Measurements from ENCODE around the gene CMIP. TPM values are rescaled to one million over a fixed set of nuclear protein-coding genes. Genes with fewer than 3 reads are reported as not detected.

Gene CMIP
- total RNA-seq, 1 donor from 2014 or later = 45.8 TPM

DNA sequence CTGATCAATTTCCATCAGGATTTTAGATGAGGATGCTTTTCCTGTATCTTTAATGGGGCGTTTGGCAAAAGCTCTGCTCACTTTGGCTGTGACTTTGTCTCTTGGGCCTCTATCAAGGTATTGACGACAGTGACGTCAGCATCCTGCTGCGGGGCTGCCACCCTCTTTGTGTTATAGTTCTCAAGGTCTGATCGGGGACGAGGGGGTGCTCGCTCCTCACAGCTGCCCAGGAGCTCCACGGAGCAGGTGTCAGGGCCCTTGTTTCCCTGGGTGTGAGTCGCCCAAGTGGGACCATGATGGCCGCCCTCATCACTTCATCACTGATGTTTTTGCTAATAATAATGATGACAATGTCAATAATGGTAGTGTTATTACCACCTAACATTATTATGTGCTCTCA lies 65.4 kb downstream of the CMIP start:
- Mint-ChIP-seq H3K4me1 (ENCODE audit: low read depth) (peaks cover 14% of the 10 kb centered on the region), H3K9me3 (no peaks in the 10 kb centered on the region), H3K27me3 (ENCODE audit: insufficient read depth) (no peaks in the 10 kb centered on the region), H3K4me3 (no peak overlapping the region), H3K27ac (no peak overlapping the region), H3K36me3 (ENCODE audit: low read depth) (peaks cover 8% of the 10 kb centered on the region)
- DNase-seq (ENCODE audit: low spot score) = no peak
- intact Hi-C loops (cut with micrococcal nuclease) = no loop called here

GRCh38 chr16:81511371-81511770 lies 66.8 kb downstream of the CMIP start:
- Mint-ChIP-seq H3K9me3 (no peaks in the 10 kb centered on the region), H3K36me3 (ENCODE audit: low read depth) (peaks cover 8% of the 10 kb centered on the region), H3K4me1 (ENCODE audit: low read depth) (peaks cover 14% of the 10 kb centered on the region), H3K27me3 (ENCODE audit: insufficient read depth) (no peaks in the 10 kb centered on the region), H3K27ac (no peak overlapping the region), H3K4me3 (no peak overlapping the region)
- intact Hi-C loops (cut with micrococcal nuclease) = no loop called here
- DNase-seq (ENCODE audit: low spot score) = no peak

- intact Hi-C loops (cut with micrococcal nuclease) = no loop called here
- no peak overlapping the region for H3K27ac Mint-ChIP-seq
- no peaks in the 10 kb centered on the region for H3K27me3 Mint-ChIP-seq (ENCODE audit: insufficient read depth)
- no peaks in the 10 kb centered on the region for H3K9me3 Mint-ChIP-seq
- peaks cover 14% of the 10 kb centered on the region for H3K4me1 Mint-ChIP-seq (ENCODE audit: low read depth)
- no peak for DNase-seq (ENCODE audit: low spot score)
- H3K36me3 Mint-ChIP-seq (ENCODE audit: low read depth) = peaks cover 8% of the 10 kb centered on the region
- no peak overlapping the region for H3K4me3 Mint-ChIP-seq
Observed at GRCh38 chr16:81513204-81514040, 68.8 kb downstream of the CMIP start.

DNA sequence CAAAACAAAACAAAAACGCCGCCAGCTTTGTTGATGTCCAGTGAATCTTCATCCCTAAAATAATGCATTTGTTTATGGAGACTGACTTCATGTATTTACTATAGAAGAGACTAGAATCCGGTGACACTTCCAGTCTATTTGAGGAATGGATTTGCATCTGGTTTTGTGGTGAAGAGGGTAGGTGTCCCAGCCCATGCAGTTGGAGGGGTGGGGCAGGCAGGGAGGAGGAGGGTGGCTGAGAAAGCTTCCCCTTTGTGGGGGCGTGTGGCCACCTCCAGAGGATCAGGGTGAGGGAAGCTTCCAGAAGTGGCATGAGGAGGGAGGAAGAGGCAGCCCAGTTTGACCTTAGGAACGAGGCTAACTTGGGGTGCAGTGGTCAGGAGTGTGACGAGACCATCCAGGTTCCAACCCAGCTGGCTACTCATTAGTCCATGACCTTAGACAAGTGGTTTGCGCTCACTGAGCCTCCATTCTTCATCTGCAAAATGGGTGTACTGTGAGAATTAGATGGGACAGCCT lies 69.5 kb downstream of the CMIP start:
- intact Hi-C loops (cut with micrococcal nuclease) = no loop called here
- H3K27ac Mint-ChIP-seq = peak overlapping the region; percentile 37

DNA sequence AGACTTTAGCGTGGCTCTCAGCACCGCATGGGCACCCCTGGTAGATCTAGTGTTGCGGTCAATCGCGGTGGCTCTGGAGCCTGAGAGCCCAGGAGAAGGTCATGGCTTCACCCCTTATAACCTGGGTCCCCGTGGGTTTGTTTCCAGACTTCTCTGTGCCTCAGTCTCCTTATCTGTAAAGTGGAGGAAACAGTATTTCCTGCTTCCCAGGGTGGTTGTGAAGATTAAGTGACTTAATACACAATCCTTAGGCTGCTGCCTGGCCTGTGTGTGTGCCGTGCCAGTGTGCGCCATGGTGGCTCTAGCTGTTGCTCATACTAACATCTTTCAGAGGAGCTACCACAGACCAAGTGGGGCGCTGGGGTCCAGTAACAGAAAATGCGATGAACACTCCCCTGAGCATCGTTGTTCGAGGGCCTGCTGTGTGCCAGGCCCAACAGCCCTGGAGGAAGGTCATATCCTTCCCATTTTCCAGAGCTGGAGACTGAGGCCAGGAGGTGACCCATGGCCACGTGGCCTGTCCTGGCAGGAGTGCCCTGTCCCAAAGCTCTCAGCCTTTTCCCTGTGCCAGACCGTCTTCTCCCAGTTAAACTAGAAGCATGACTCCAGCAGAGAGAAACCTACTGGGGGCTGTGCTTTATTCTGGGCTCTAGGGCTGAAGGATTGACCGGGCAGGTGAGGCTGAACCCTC lies 70.1 kb downstream of the CMIP start:
- Mint-ChIP-seq H3K9me3 (no peaks in the 10 kb centered on the region), H3K27me3 (ENCODE audit: insufficient read depth) (no peaks in the 10 kb centered on the region), H3K4me1 (ENCODE audit: low read depth) (peaks cover 20% of the 10 kb centered on the region), H3K36me3 (ENCODE audit: low read depth) (peaks cover 8% of the 10 kb centered on the region), H3K4me3 (no peak overlapping the region), H3K27ac (no peak overlapping the region)
- no peak for DNase-seq (ENCODE audit: low spot score)
- intact Hi-C loops (cut with micrococcal nuclease) = no loop called here

More for the DNA sequence above, 69.5 kb downstream of the CMIP start:
- H3K4me3 Mint-ChIP-seq = no peak overlapping the region
- H3K9me3 Mint-ChIP-seq = no peaks in the 10 kb centered on the region
- H3K27me3 Mint-ChIP-seq (ENCODE audit: insufficient read depth) = no peaks in the 10 kb centered on the region
- no peak for DNase-seq (ENCODE audit: low spot score)
- H3K4me1 Mint-ChIP-seq (ENCODE audit: low read depth) = peaks cover 14% of the 10 kb centered on the region
- peaks cover 8% of the 10 kb centered on the region for H3K36me3 Mint-ChIP-seq (ENCODE audit: low read depth)

DNA sequence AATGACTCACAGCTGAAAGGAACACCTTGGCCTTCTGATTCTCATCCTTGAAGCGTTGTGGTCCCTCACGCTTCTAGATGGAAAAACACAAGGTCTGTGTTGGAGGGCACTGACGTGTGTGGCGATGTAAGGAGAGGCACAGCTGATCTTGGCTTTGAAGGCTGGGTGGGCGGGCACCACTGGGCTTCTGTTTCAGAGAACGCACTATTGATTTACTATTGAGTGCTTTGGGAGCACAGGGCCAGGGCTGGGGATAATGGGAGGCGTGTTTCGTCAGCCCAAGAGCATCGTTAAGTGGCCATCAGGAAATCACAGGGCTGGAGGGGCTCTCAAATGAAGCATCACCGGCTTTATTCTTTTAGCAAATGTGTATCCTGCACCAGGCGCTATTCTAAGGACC lies 70.7 kb downstream of the CMIP start:
- Mint-ChIP-seq H3K4me3 (no peak overlapping the region), H3K4me1 (ENCODE audit: low read depth) (peaks cover 26% of the 10 kb centered on the region), H3K27ac (no peak overlapping the region), H3K36me3 (ENCODE audit: low read depth) (peaks cover 8% of the 10 kb centered on the region), H3K27me3 (ENCODE audit: insufficient read depth) (no peaks in the 10 kb centered on the region), H3K9me3 (no peaks in the 10 kb centered on the region)
- intact Hi-C loops (cut with micrococcal nuclease) = no loop called here
- DNase-seq (ENCODE audit: low spot score) = no peak

DNA sequence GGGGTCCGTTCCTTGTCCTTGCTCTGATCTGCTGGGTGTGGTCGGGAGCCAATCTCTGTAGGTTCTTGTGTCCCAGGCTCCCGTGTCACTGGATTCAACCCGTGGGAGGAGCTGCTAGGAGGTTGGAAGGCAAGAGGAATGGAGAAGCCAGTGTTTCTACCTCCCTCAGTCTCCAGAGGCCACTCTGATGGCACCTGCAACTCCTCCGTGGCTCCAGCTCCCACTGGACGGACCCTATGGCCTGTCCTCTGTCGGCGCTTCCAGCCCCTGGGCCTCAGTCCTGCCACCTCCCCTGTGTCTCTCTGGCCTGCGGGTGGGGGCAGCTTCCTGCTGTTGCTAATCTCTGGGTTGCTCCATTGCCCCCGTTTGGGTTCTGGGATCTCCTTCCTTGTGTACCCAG lies 71.1 kb downstream of the CMIP start:
- H3K36me3 Mint-ChIP-seq (ENCODE audit: low read depth) = peaks cover 8% of the 10 kb centered on the region
- DNase-seq (ENCODE audit: low spot score) = no peak
- H3K27ac Mint-ChIP-seq = no peak overlapping the region
- peaks cover 31% of the 10 kb centered on the region for H3K4me1 Mint-ChIP-seq (ENCODE audit: low read depth)
- intact Hi-C loops (cut with micrococcal nuclease) = no loop called here
- no peak overlapping the region for H3K4me3 Mint-ChIP-seq
- H3K27me3 Mint-ChIP-seq (ENCODE audit: insufficient read depth) = no peaks in the 10 kb centered on the region
- H3K9me3 Mint-ChIP-seq = no peaks in the 10 kb centered on the region

- DNase-seq (ENCODE audit: low spot score) = no peak
- peaks cover 39% of the 10 kb centered on the region for H3K4me1 Mint-ChIP-seq (ENCODE audit: low read depth)
- H3K27ac Mint-ChIP-seq = peak overlapping the region; percentile 53
- peaks cover 5% of the 10 kb centered on the region for H3K36me3 Mint-ChIP-seq (ENCODE audit: low read depth)
- no peak overlapping the region for H3K4me3 Mint-ChIP-seq
- no peaks in the 10 kb centered on the region for H3K27me3 Mint-ChIP-seq (ENCODE audit: insufficient read depth)
- intact Hi-C loops (cut with micrococcal nuclease) = no loop called here
- no peaks in the 10 kb centered on the region for H3K9me3 Mint-ChIP-seq
Observed at GRCh38 chr16:81516478-81517149, 72.0 kb downstream of the CMIP start.

DNA sequence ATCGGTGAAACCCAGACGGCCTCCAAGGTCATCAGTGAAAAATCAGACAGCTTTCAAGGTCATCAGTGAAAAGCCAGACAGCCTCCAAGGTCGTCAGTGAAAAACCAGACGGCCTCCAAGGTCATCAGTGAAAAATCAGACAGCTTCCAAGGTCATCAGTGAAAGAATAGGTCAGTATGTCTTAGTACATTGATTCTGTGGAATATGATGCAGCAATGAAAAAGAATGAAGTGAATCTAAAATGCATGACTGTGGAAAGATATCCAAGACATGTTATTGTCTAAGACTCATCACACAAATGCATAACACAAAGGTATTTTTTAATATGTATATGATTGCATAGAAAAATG lies 72.5 kb downstream of the CMIP start:
- H3K9me3 Mint-ChIP-seq = no peaks in the 10 kb centered on the region
- no peak overlapping the region for H3K27ac Mint-ChIP-seq
- DNase-seq (ENCODE audit: low spot score) = no peak
- peaks cover 4% of the 10 kb centered on the region for H3K36me3 Mint-ChIP-seq (ENCODE audit: low read depth)
- H3K4me1 Mint-ChIP-seq (ENCODE audit: low read depth) = peaks cover 45% of the 10 kb centered on the region
- no peak overlapping the region for H3K4me3 Mint-ChIP-seq
- no peaks in the 10 kb centered on the region for H3K27me3 Mint-ChIP-seq (ENCODE audit: insufficient read depth)
- intact Hi-C loops (cut with micrococcal nuclease) = no loop called here

GRCh38 chr16:81517629-81518438 lies 73.2 kb downstream of the CMIP start:
- Mint-ChIP-seq H3K9me3 (no peaks in the 10 kb centered on the region), H3K4me1 (ENCODE audit: low read depth) (peaks cover 52% of the 10 kb centered on the region)
- intact Hi-C loops (cut with micrococcal nuclease) = no loop called here

GRCh38 chr16:81518439-81518757 lies 73.8 kb downstream of the CMIP start:
- Mint-ChIP-seq H3K36me3 (ENCODE audit: low read depth) (no peaks in the 10 kb centered on the region), H3K4me1 (ENCODE audit: low read depth) (peaks cover 57% of the 10 kb centered on the region), H3K27ac (no peak overlapping the region), H3K4me3 (no peak overlapping the region), H3K9me3 (no peaks in the 10 kb centered on the region), H3K27me3 (ENCODE audit: insufficient read depth) (no peaks in the 10 kb centered on the region)
- DNase-seq (ENCODE audit: low spot score) = no peak
- intact Hi-C loops (cut with micrococcal nuclease) = no loop called here

More at GRCh38 chr16:81517629-81518438, 73.2 kb downstream of the CMIP start:
- no peak overlapping the region for H3K27ac Mint-ChIP-seq
- no peak overlapping the region for H3K4me3 Mint-ChIP-seq
- DNase-seq (ENCODE audit: low spot score) = no peak
- peaks cover 2% of the 10 kb centered on the region for H3K36me3 Mint-ChIP-seq (ENCODE audit: low read depth)
- no peaks in the 10 kb centered on the region for H3K27me3 Mint-ChIP-seq (ENCODE audit: insufficient read depth)

GRCh38 chr16:81519301-81520150 lies 74.9 kb downstream of the CMIP start:
- Mint-ChIP-seq H3K4me1 (ENCODE audit: low read depth) (peaks cover 54% of the 10 kb centered on the region), H3K27ac (peak overlapping the region; percentile 70), H3K9me3 (no peaks in the 10 kb centered on the region), H3K4me3 (no peak overlapping the region), H3K27me3 (ENCODE audit: insufficient read depth) (no peaks in the 10 kb centered on the region), H3K36me3 (ENCODE audit: low read depth) (no peaks in the 10 kb centered on the region)
- DNase-seq (ENCODE audit: low spot score) = no peak
- intact Hi-C loops (cut with micrococcal nuclease) = loop anchor here (2.0 to 5.0 kb wide), 4 partner anchors 51 to 443 kb away; partner anchors contain the start of gene C16orf46
